GM15510 (cell line): Measurements from ENCODE around the gene CYP46A1.

Experiments
- POLR2A ChIP-seq: IDR thresholded peaks from 3 replicates; pipeline ENCODE4 v1.6.1; 2011; ENCODE audit warnings: borderline replicate concordance; ENCODE audit not compliant: insufficient read length; ENCODE audit errors: extremely low read depth

Gene CYP46A1

DNA sequence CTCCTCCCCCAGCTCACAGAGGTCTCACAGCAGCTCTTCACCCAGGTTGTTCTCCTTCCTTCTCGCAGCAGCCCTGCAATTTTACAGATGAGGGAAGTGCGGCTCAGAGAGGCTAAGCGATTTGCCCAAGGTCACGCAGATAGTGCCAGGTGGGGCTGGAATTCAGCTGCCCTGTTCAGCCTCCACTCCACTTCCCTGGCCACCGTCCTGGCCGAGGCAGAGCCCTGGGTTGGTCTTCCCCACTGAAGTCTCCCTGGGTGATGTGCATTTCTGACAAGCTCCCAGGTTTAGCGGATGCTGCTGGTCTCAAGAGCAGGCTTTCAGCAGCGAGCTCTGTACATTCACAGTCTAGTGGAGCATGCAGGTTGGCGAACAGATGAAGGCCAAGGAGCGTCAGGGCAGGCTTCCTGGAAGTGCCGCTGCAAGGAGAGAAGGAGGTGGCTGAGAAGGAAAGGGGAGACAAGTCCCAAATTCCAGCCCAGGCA, 80.2 kb downstream of the CYP46A1 start:
- no peak for TF ChIP-seq POLR2A

GRCh38 chr14:99768381-99768780, 84.3 kb downstream of the CYP46A1 start:
- TF ChIP-seq POLR2A, result no peak

- TF ChIP-seq POLR2A, result no peak
These were observed 85.0 kb downstream of the CYP46A1 start for GRCh38 chr14:99769123-99769522.

DNA sequence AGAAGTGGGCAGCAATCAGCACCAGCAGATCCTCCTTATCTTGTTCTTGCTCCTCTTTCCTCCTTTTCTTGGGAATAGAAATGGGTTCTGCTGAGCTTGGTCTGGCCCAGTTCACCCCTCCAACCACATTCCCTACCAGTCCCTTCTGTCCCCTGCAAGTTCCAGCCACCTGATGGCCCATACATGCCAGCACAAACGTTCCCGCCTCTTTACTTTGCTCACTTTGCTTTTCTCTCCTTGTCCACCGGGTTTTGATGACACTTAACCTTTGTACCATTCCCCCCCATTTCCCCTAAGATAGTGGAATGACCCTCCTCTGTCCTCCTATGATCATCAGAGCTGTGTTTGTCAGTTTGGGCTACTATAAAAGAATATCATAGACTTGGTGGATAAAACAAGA, 85.7 kb downstream of the CYP46A1 start:
- no peak for TF ChIP-seq POLR2A

GRCh38 chr14:99772371-99773283, 88.5 kb downstream of the CYP46A1 start:
- TF ChIP-seq POLR2A, result no peak

DNA sequence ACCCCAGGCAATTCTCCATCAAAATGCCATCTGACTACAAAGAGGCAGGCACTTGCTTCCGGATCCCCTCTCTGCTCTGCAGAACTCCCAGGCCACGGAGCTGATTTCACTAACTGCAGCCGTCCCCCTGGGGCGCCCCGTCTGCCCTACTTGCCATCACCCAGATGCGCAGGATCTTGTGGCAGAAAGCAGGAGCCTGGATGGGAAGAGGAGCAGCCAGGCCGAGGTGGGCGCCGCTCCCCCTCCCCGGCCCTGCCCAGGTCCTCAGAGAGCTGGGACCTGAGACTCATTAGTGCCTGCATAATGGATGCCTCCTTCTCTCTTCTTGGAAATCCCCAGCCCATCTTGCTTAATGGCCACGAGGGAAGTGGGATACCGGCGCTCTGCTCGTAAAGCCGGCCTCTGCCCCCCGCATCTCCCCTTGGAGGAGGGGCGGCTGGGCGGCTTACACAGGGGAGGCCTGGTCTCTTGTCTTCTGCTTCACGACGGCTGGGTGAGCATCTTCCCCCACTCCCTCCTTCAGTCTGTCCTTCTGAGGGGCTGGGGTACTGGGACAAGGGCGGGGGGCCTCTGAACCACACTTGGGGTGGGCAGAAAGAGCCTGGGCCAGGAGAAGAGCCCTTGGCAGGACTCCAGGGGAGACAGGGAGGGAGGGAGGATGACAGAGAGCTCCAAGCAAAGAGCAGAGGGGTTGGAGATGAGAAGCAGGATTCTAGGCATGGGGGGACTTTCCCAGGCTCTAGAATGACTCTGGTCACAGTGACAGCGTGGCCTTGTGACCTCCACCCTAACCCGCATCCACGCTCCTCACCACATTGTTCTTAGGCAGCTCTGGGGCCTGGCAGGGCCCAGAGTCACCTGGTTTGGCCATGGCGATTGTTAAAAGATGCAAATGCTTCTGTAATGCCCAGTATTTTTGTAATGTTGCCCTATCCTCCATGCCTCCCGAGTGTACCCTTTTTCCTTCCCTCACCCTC, 89.7 kb downstream of the CYP46A1 start:
- TF ChIP-seq POLR2A, result no peak

DNA sequence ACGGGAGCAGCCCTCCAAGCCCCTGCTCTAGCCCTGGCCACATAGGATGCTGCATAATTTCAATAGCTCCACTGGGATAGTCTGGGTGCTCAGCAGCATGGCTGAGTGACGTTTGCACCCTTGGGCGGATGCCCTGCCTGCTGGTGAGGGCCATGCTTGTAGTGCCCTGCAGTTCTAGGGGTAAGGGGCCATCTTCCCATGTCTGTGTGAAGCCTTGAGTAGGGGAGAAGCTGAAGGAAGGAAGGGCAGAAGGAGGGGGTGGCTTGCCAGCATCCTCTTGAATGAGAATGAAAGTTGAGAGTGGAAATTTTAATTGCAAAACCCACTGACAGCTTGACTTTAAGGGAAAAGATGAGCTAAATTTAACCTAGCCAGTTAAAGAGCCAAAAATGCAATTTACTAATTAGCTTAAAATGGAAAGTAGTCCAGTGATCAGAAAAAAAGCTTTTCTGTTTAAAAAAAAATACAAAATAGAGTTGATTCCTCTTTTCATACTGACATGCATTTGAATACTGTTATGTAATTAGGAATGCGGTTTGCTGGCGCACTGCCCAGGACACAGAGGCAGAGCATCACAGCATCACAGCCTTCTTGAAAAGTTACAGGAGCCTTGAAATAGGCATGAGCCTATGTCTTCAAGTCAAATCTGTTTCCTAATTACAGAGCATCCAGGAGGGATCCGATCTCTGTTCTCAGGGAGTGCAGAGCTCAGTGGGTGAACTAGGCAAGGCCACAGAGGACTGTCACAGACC, 90.6 kb downstream of the CYP46A1 start:
- TF ChIP-seq POLR2A, result no peak

DNA sequence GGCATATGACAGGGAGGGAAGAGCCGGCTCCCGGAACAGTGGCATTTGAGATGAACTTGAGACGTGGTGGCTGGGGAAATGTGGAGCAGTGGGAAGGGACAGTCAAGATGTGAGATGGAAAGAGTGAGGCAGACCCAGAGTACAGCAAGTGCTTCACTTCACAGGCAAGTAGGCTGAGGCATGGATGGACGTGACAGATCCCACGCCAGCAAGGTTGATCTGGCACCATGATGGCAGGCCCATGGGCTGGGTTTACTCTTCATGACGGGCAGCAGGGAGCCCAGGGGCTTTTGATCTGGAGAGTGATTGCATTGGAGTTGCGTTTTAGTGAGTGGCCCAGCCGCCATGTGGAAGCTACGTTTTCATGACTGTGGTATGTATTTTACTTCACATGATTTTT, 91.3 kb downstream of the CYP46A1 start:
- TF ChIP-seq POLR2A, result no peak
